BJ (cell line): ENCODE data around the gene AMACR. TPM values are rescaled to one million over a fixed set of nuclear protein-coding genes. Genes with fewer than 3 reads are reported as not detected.
"Not testable (repeated sequence)": the region's sequence is repeated elsewhere in the genome, so short reads cannot be mapped to it uniquely, and the experiment has no call there.

Experiments used
- CTCF ChIA-PET: fragments of 350-600 bp; formaldehyde crosslinking; extraction: SDS; loops from one replicate; lab custom pipeline; 2021; ENCODE audit warnings: antibody characterized with exemption, inconsistent platforms; lab: Yijun Ruan, JAX
- POLR2A ChIA-PET: fragments of 300-600 bp; sonication (Branson Sonifier 250); formaldehyde crosslinking; extraction: SDS; loops from one replicate; lab custom pipeline; 2021; ENCODE audit warnings: antibody characterized with exemption; lab: Charles Lee
- DNase-seq: peaks from one replicate; pipeline ENCODE4 v3.0.0-alpha.2; 2011; ENCODE audit warnings: low read depth
- H3K27me3 ChIP-seq: 2 replicates; pipeline ENCODE4 v1.6.0; 2011; ENCODE audit warnings: low read length; ENCODE audit not compliant: control insufficient read depth, insufficient read depth
- H3K36me3 ChIP-seq: 2 replicates; pipeline ENCODE4 v1.5.1; 2011; ENCODE audit warnings: low read length; ENCODE audit not compliant: control insufficient read depth, insufficient read depth
- H3K4me3 ChIP-seq: 2 replicates; pipeline ENCODE4 v1.5.1; 2011; ENCODE audit warnings: low read depth, mild to moderate bottlenecking, control low read depth, low read length
- CTCF ChIP-seq: IDR thresholded peaks from 2 replicates; pipeline ENCODE4 v1.5.1; 2011; ENCODE audit warnings: low read depth, mild to moderate bottlenecking, control low read depth, inconsistent platforms, low read length, moderate library complexity; ENCODE audit not compliant: insufficient read depth
- polyA plus RNA-seq: library from polyadenylated mRNA; depleted of rRNA; stranded (reverse); fragments of >200 nt; gene quantifications from 2 replicates; pipeline ENCODE4 v1.2.3, GENCODE V29; 2011

Gene AMACR
- polyA plus RNA-seq, 1 experiment: 7.1 TPM

GRCh38 chr5:33964132-33964700 lies 43.6 kb downstream of the AMACR start:
- peaks cover 2% of the 10 kb centered on the region; the same call in 1 of the 2 replicates for H3K27me3 ChIP-seq

GRCh38 chr5:33958176-33958575 lies 49.7 kb downstream of the AMACR start:
- POLR2A ChIA-PET: no interaction called here
- CTCF ChIA-PET: interaction anchor here (0.9 to 4.3 kb wide), 2 partner anchors 11 to 12 kb away, joined by 3 to 24 read pairs; no protein-coding TSS in a partner anchor

More at GRCh38 chr5:33964132-33964700, 43.6 kb downstream of the AMACR start:
- no peak for DNase-seq
- Histone ChIP-seq H3K4me3 (no peak overlapping the region), H3K36me3 (no peaks in the 10 kb centered on the region)
- CTCF ChIA-PET: interaction anchor here (1.1 to 1.7 kb wide), 2 partner anchors 28 to 528 kb away, joined by 3 to 5 read pairs; partner anchors contain the start of gene RXFP3
- no peak for TF ChIP-seq CTCF
- POLR2A ChIA-PET: no interaction called here

GRCh38 chr5:33957577-33958150 lies 50.2 kb downstream of the AMACR start:
- Histone ChIP-seq H3K36me3 (no peaks in the 10 kb centered on the region), H3K4me3 (no peak overlapping the region), H3K27me3 (peaks cover 8% of the 10 kb centered on the region)
- DNase-seq: no peak
- TF ChIP-seq CTCF: no peak
- CTCF ChIA-PET: interaction anchor here (0.9 to 4.3 kb wide), 3 partner anchors 10 to 522 kb away, joined by 3 to 24 read pairs (median 4); no protein-coding TSS in a partner anchor
- POLR2A ChIA-PET: interaction anchor here (0.5 kb wide), 1 partner anchor 29 kb away, joined by 6 read pairs; no protein-coding TSS in a partner anchor

More at GRCh38 chr5:33958176-33958575, 49.7 kb downstream of the AMACR start:
- H3K4me3 ChIP-seq: no peak overlapping the region
- H3K27me3 ChIP-seq: peaks cover 8% of the 10 kb centered on the region
- no peak for DNase-seq
- H3K36me3 ChIP-seq: no peaks in the 10 kb centered on the region
- no peak for TF ChIP-seq CTCF

- POLR2A ChIA-PET, CTCF ChIA-PET, H3K4me3 ChIP-seq, H3K36me3 ChIP-seq, DNase-seq: not testable (repeated sequence)
- peaks cover 15% of the 10 kb centered on the region; the same call in 1 of the 2 replicates for H3K27me3 ChIP-seq
Observed at GRCh38 chr5:33952175-33952574, 55.7 kb downstream of the AMACR start.

GRCh38 chr5:33944543-33945132 lies 63.2 kb downstream of the AMACR start:
- ChIA-PET CTCF (interaction anchor here (1.1 to 2.3 kb wide), 2 partner anchors 10 to 25 kb away, joined by 6 to 8 read pairs; no protein-coding TSS in a partner anchor), POLR2A (no interaction called here)
- Histone ChIP-seq H3K36me3 (no peaks in the 10 kb centered on the region), H3K4me3 (no peak overlapping the region), H3K27me3 (peaks cover 31% of the 10 kb centered on the region)
- no peak for TF ChIP-seq CTCF
- DNase-seq: no peak
